IMR-90 (cell line): Measurements from ENCODE around the gene AHDC1.

Experiments used
- BHLHE40 ChIP-seq: fragments of 150-350 bp; IDR thresholded peaks from 2 replicates; pipeline ENCODE4 v1.6.1; 2016; ENCODE audit warnings: mild to moderate bottlenecking, low read depth, low read length
- CEBPB ChIP-seq: IDR thresholded peaks from 2 replicates; pipeline ENCODE4 v1.6.1; 2012; ENCODE audit warnings: low read depth, low read length, improper control_type of control experiment
- CHD1 ChIP-seq: IDR thresholded peaks from 2 replicates; pipeline ENCODE4 v1.6.1; 2012; ENCODE audit warnings: low read depth, low read length, improper control_type of control experiment
- CTCF ChIP-seq: conservative IDR thresholded peaks from 2 replicates; pipeline ENCODE4 v1.5.1; 2012; ENCODE audit warnings: mild to moderate bottlenecking, low read depth, low read length, improper control_type of control experiment
- ELK1 ChIP-seq: fragments of 150-350 bp; IDR thresholded peaks from 2 replicates; pipeline ENCODE4 v1.6.1; 2016; ENCODE audit warnings: low read depth, mild to moderate bottlenecking, low read length, moderate library complexity, borderline replicate concordance
- MAFK ChIP-seq: IDR thresholded peaks from 2 replicates; pipeline ENCODE4 v1.6.1; 2012; ENCODE audit warnings: low read depth, low read length, improper control_type of control experiment
- MAZ ChIP-seq: IDR thresholded peaks from 2 replicates; pipeline ENCODE4 v1.6.1; 2012; ENCODE audit warnings: low read depth, mild to moderate bottlenecking, low read length, improper control_type of control experiment, moderate library complexity, borderline replicate concordance
- MXI1 ChIP-seq: IDR thresholded peaks from 2 replicates; pipeline ENCODE4 v1.6.1; 2012; ENCODE audit warnings: low read depth, mild to moderate bottlenecking, low read length, moderate library complexity, borderline replicate concordance
- POLR2A ChIP-seq: IDR thresholded peaks from 2 replicates; pipeline ENCODE4 v1.6.1; 2012; ENCODE audit warnings: mild to moderate bottlenecking, low read depth, low read length
- RAD21 ChIP-seq: IDR thresholded peaks from 2 replicates; pipeline ENCODE4 v1.6.1; 2012; ENCODE audit warnings: low read length, improper control_type of control experiment
- RCOR1 ChIP-seq: IDR thresholded peaks from 2 replicates; pipeline ENCODE4 v1.6.1; 2012; ENCODE audit warnings: mild to moderate bottlenecking, low read length, improper control_type of control experiment; ENCODE audit not compliant: insufficient replicate concordance
- SMC3 ChIP-seq: fragments of 150-350 bp; IDR thresholded peaks from 2 replicates; pipeline ENCODE4 v1.6.1; 2016; ENCODE audit warnings: low read depth, mild to moderate bottlenecking, antibody characterized with exemption, low read length, moderate library complexity
- TF ChIP-seq, protein P1 (sequence below): fragments of 150-350 bp; IDR thresholded peaks from 2 replicates; pipeline ENCODE4 v1.6.1; 2017; ENCODE audit warnings: mild to moderate bottlenecking, antibody characterized with exemption, low read length, low read depth

GRCh38 chr1:27638047-27638734 is 34.2 kb upstream of the AHDC1 start:
- TF ChIP-seq POLR2A (no peak), CTCF (no peak), MAFK (no peak), RAD21 (no peak), MXI1 (no peak), CEBPB (no peak), SMC3 (no peak), CHD1 (no peak), MAZ (no peak), BHLHE40 (no peak), ELK1 (no peak), RCOR1 (no peak)
- TF ChIP-seq, protein P1, sequence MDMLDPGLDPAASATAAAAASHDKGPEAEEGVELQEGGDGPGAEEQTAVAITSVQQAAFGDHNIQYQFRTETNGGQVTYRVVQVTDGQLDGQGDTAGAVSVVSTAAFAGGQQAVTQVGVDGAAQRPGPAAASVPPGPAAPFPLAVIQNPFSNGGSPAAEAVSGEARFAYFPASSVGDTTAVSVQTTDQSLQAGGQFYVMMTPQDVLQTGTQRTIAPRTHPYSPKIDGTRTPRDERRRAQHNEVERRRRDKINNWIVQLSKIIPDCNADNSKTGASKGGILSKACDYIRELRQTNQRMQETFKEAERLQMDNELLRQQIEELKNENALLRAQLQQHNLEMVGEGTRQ, result no peak
